HUDEP-2 (cell line): Measurements from ENCODE around the gene RALB.
"Not testable (repeated sequence)": the region's sequence is repeated elsewhere in the genome, so short reads cannot be mapped to it uniquely, and the experiment has no call there.

Experiments used
- DNase-seq, 76 experiments: peaks; one replicate each; lab custom pipeline; 2025; ENCODE audit not compliant: unreplicated experiment in 76 of 76; lab: John Stamatoyannopoulos, UW

Gene RALB

GRCh38 chr2:120224256-120224655 lies 28.4 kb upstream of the RALB start:
- DNase-seq, result no peak

GRCh38 chr2:120224735-120225548 lies 27.7 kb upstream of the RALB start:
- DNase-seq, result no peak

GRCh38 chr2:120225549-120226065 lies 27.0 kb upstream of the RALB start:
- DNase-seq, result no peak

- no peak for DNase-seq
These were observed 26.3 kb upstream of the RALB start for GRCh38 chr2:120226316-120226715.

GRCh38 chr2:120227111-120227991 lies 25.3 kb upstream of the RALB start:
- peak in 31 of 76 experiments; percentile 5 to 66 (median 20) for DNase-seq

- peak in 4 of 76 experiments; percentile 7 to 24 (median 12) for DNase-seq
These were observed 24.1 kb upstream of the RALB start for GRCh38 chr2:120228503-120228902.

- DNase-seq, result no peak
These were observed 23.3 kb upstream of the RALB start for GRCh38 chr2:120229341-120229740.

- DNase-seq, result no peak
These were observed 21.9 kb upstream of the RALB start for GRCh38 chr2:120230515-120231471.

- peak in 2 of 76 experiments; percentile 4 to 11 for DNase-seq
These were observed 21.1 kb upstream of the RALB start for GRCh38 chr2:120231564-120231973.

- peak in 10 of 76 experiments; percentile 14 to 34 (median 20) for DNase-seq
These were observed 20.5 kb upstream of the RALB start for GRCh38 chr2:120231974-120232635.

GRCh38 chr2:120233292-120233691 lies 19.4 kb upstream of the RALB start:
- no peak for DNase-seq

GRCh38 chr2:120235158-120235557 lies 17.5 kb upstream of the RALB start:
- DNase-seq, result not testable (repeated sequence)

GRCh38 chr2:120235681-120236080 lies 17.0 kb upstream of the RALB start:
- DNase-seq, result no peak

- no peak for DNase-seq
These were observed 16.3 kb upstream of the RALB start for GRCh38 chr2:120236316-120236715.

GRCh38 chr2:120236791-120237190 lies 15.9 kb upstream of the RALB start:
- DNase-seq, result no peak

- DNase-seq, result no peak
These were observed 15.2 kb upstream of the RALB start for GRCh38 chr2:120237491-120237902.

- DNase-seq, result peak in 54 of 76 experiments; percentile 5 to 74 (median 42)
These were observed 13.7 kb upstream of the RALB start for GRCh38 chr2:120238728-120239487.

GRCh38 chr2:120239488-120240287 lies 13.0 kb upstream of the RALB start:
- no peak for DNase-seq
